ENCODE data around the gene SV2B. TPM values are rescaled to one million over a fixed set of nuclear protein-coding genes. Genes with fewer than 3 reads are reported as not detected.

The SV2B gene
- total RNA-seq, 1 experiment from 2014 or later = not detected

DNA sequence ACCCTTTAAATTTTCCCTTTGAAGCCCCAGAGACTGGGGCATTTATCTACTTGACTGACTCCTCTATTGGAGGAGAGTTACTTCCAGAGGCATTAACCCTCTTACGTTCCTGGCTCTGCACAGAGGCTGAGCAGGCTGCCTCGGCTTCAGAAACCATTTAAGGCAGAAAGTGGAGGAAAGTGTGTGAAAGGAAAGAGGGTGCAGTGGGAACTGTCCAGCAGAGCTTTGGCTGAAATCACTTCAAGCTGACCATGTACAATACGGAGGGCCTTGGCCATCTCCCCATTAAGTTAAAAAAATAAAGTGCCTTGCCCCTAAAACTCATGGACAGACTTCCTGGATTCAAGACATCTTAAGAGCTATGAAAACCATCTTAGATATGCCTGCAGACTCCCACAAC is 238.7 kb downstream of the SV2B start:
- H3K9me3 ChIP-seq (ENCODE audit: control insufficient read depth in 1 of 2, insufficient read depth in 1 of 2, low read depth in 1 of 2, low read length in 2 of 2) = no peaks in the 10 kb centered on the region
- POLR2A ChIA-PET = no interaction called here
- H3K27ac ChIP-seq (ENCODE audit: low read depth, low read length) = no peak overlapping the region
- H3K4me1 ChIP-seq (ENCODE audit: control insufficient read depth in 1 of 2, insufficient read depth in 2 of 2, low read length in 2 of 2) = no peaks in the 10 kb centered on the region
- intact Hi-C loops (cut with micrococcal nuclease) = no loop called here
- RAD21 ChIA-PET (ENCODE audit: low non-redundant PET in 1 of 2, low total read pairs in 2 of 2, uncharacterized antibody in 2 of 2, unreplicated experiment in 2 of 2) = no interaction called here
- CTCF ChIA-PET = no interaction called here
- H4K20me1 ChIP-seq (ENCODE audit: insufficient read depth) = no peaks in the 10 kb centered on the region
- DNase-seq (ENCODE audit: low read depth, low spot score) = no peak
- peaks cover 14% of the 10 kb centered on the region; the same call in 1 of the 2 replicates for H3K27me3 ChIP-seq (ENCODE audit: insufficient read depth, low read length)
- BruUV-seq (replicated peaks) = no TSS peak
- TF ChIP-seq TCF7L2 (IDR thresholded peaks at IDR 0.05; ENCODE audit: borderline replicate concordance, extremely low read depth, insufficient read depth, insufficient read length) = no peak
- TF ChIP-seq, protein P1, sequence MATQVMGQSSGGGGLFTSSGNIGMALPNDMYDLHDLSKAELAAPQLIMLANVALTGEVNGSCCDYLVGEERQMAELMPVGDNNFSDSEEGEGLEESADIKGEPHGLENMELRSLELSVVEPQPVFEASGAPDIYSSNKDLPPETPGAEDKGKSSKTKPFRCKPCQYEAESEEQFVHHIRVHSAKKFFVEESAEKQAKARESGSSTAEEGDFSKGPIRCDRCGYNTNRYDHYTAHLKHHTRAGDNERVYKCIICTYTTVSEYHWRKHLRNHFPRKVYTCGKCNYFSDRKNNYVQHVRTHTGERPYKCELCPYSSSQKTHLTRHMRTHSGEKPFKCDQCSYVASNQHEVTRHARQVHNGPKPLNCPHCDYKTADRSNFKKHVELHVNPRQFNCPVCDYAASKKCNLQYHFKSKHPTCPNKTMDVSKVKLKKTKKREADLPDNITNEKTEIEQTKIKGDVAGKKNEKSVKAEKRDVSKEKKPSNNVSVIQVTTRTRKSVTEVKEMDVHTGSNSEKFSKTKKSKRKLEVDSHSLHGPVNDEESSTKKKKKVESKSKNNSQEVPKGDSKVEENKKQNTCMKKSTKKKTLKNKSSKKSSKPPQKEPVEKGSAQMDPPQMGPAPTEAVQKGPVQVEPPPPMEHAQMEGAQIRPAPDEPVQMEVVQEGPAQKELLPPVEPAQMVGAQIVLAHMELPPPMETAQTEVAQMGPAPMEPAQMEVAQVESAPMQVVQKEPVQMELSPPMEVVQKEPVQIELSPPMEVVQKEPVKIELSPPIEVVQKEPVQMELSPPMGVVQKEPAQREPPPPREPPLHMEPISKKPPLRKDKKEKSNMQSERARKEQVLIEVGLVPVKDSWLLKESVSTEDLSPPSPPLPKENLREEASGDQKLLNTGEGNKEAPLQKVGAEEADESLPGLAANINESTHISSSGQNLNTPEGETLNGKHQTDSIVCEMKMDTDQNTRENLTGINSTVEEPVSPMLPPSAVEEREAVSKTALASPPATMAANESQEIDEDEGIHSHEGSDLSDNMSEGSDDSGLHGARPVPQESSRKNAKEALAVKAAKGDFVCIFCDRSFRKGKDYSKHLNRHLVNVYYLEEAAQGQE (IDR thresholded peaks at IDR 0.05; ENCODE audit: low read depth) = peak; percentile 63
- TF ChIP-seq SIN3A (IDR thresholded peaks at IDR 0.05; ENCODE audit: low read depth) = no peak
- no peaks in the 10 kb centered on the region for H3K36me3 ChIP-seq (ENCODE audit: control insufficient read depth in 1 of 2, insufficient read depth in 2 of 2, low read length in 2 of 2)
- ATAC-seq = no peak
- H3K4me2 ChIP-seq (ENCODE audit: low read length) = no peak overlapping the region
- H3K9me2 ChIP-seq (ENCODE audit: insufficient read depth) = no peaks in the 10 kb centered on the region
- no peak overlapping the region for H3K9ac ChIP-seq (ENCODE audit: low read length)
- no peak overlapping the region for H3K4me3 ChIP-seq (replicated peaks in 1 of 2; ENCODE audit: low read depth in 1 of 2, low read length in 2 of 2)
- H3K79me2 ChIP-seq (ENCODE audit: insufficient read depth, low read length) = no peaks in the 10 kb centered on the region
- H2AFZ ChIP-seq (ENCODE audit: low read depth, low read length, poor library complexity, severe bottlenecking) = no peak overlapping the region

DNA sequence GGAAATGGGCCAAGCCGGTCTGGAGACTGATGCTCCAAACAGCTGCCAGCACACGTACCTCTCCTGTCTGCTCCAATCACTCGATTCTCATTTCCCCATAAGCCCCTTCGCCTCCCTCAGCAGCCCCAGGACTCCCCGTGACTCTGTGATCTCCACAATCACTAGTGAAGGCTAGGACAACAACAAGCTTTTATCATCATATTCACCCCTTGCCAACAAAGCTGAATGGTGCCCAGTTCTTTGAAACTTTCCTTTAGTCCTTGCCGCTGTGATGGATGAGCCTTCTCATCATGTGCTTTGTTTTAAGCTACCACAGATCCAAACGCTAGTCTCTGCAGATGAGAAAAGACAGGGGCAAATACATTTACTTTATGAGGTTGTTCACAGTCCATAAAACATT is 242.0 kb downstream of the SV2B start:
- intact Hi-C loops (cut with micrococcal nuclease) = no loop called here
- no peak overlapping the region for H3K9ac ChIP-seq (ENCODE audit: low read length)
- ChIA-PET RAD21 (ENCODE audit: low non-redundant PET in 1 of 2, low total read pairs in 2 of 2, uncharacterized antibody in 2 of 2, unreplicated experiment in 2 of 2) (no interaction called here), POLR2A (no interaction called here), CTCF (no interaction called here)
- no peaks in the 10 kb centered on the region for H3K79me2 ChIP-seq (ENCODE audit: insufficient read depth, low read length)
- H2AFZ ChIP-seq (ENCODE audit: low read depth, low read length, poor library complexity, severe bottlenecking) = no peak overlapping the region
- H3K9me3 ChIP-seq (ENCODE audit: control insufficient read depth in 1 of 2, insufficient read depth in 1 of 2, low read depth in 1 of 2, low read length in 2 of 2) = no peaks in the 10 kb centered on the region
- no peaks in the 10 kb centered on the region for H3K4me1 ChIP-seq (ENCODE audit: control insufficient read depth in 1 of 2, insufficient read depth in 2 of 2, low read length in 2 of 2)
- no TSS peak for BruUV-seq (replicated peaks)
- peaks cover 6% of the 10 kb centered on the region; the same call in 1 of the 2 replicates for H3K27me3 ChIP-seq (ENCODE audit: insufficient read depth, low read length)
- DNase-seq (ENCODE audit: low read depth, low spot score) (no peak), ATAC-seq (no peak)
- H3K4me2 ChIP-seq (ENCODE audit: low read length) = no peak overlapping the region
- no peak overlapping the region for H3K27ac ChIP-seq (ENCODE audit: low read depth, low read length)
- no peaks in the 10 kb centered on the region for H3K36me3 ChIP-seq (ENCODE audit: control insufficient read depth in 1 of 2, insufficient read depth in 2 of 2, low read length in 2 of 2)
- H4K20me1 ChIP-seq (ENCODE audit: insufficient read depth) = no peaks in the 10 kb centered on the region
- no peak for TF ChIP-seq EGR1 (IDR thresholded peaks at IDR 0.05; ENCODE audit: low read depth)
- no peak for TF ChIP-seq JUND (IDR thresholded peaks at IDR 0.05)
- TF ChIP-seq SP1 (IDR thresholded peaks at IDR 0.05; ENCODE audit: low read depth) = no peak
- no peak for TF ChIP-seq SIN3A (IDR thresholded peaks at IDR 0.05; ENCODE audit: low read depth)
- no peak for TF ChIP-seq FOSL1 (IDR thresholded peaks at IDR 0.05; ENCODE audit: low read depth)
- TF ChIP-seq, protein P1 (IDR thresholded peaks at IDR 0.05; ENCODE audit: low read depth) = no peak
- no peak for TF ChIP-seq ELF1 (IDR thresholded peaks at IDR 0.05; ENCODE audit: borderline replicate concordance, low read depth)
- TF ChIP-seq, protein P2, sequence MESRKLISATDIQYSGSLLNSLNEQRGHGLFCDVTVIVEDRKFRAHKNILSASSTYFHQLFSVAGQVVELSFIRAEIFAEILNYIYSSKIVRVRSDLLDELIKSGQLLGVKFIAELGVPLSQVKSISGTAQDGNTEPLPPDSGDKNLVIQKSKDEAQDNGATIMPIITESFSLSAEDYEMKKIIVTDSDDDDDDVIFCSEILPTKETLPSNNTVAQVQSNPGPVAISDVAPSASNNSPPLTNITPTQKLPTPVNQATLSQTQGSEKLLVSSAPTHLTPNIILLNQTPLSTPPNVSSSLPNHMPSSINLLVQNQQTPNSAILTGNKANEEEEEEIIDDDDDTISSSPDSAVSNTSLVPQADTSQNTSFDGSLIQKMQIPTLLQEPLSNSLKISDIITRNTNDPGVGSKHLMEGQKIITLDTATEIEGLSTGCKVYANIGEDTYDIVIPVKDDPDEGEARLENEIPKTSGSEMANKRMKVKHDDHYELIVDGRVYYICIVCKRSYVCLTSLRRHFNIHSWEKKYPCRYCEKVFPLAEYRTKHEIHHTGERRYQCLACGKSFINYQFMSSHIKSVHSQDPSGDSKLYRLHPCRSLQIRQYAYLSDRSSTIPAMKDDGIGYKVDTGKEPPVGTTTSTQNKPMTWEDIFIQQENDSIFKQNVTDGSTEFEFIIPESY (IDR thresholded peaks at IDR 0.05; ENCODE audit: extremely low read depth, insufficient replicate concordance, low read length) = no peak
- no peaks in the 10 kb centered on the region for H3K9me2 ChIP-seq (ENCODE audit: insufficient read depth)
- no peak overlapping the region for H3K4me3 ChIP-seq (replicated peaks in 1 of 2; ENCODE audit: low read depth in 1 of 2, low read length in 2 of 2)
